Thyroid gland (tissue), 4 donors: Measurements from ENCODE around the gene ACP2.

ENCODE experiments used
- CTCF ChIP-seq, 6 experiments: fragments of 200-600 bp in 3 of 6; fragments of 450-650 bp in 3 of 6; sonication (generic) in 3 of 6; IDR thresholded peaks; one replicate each; pipeline ENCODE4 v1.5.1; 2016 to 2019; ENCODE audit warnings: antibody characterized with exemption in 6 of 6, mild to moderate bottlenecking in 2 of 6, inconsistent platforms in 1 of 6, moderate library complexity in 1 of 6
- POLR2A ChIP-seq, 2 donors: fragments of 450-650 bp; IDR thresholded peaks; one replicate each; pipeline ENCODE4 v1.6.1; 2017; ENCODE audit warnings: antibody characterized with exemption in 2 of 2, mild to moderate bottlenecking in 2 of 2, moderate library complexity in 1 of 2

DNA sequence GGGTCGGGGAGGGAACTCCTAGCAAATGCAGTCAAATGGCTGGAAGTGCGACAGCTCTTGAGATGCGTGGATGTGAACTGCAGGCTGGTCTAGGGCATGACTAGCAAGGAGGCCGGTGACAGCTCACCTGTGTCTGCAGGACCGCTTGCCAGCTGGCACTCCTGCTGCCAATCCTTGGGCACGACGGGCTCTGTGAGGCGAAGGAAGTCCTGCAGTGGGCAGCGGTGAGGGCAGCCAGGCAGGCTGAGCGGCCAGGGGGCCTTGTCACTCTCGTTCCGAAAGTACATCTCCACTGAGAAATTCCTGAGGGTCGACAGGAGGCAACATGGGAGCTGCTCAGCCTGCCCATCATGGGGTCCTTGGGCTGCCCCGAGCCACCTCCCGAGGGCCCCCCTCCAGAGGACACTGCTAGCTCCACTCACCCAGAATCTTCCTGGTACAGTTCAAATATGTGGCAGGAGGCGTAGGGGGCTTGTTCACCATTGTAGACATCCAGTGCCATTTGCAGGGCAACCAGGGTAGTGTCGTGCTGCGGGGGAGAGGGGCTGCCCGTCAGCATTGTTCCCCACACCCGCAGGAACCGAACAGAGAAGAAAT lies 5.9 kb downstream of the ACP2 start:
- TF ChIP-seq CTCF (IDR thresholded peaks at IDR 0.05) (no peak), POLR2A (IDR thresholded peaks at IDR 0.05) (no peak)
